A549 treated with ZK216348 at 1 μM for 4 hours (cell line): Measurements from ENCODE around the gene TRMT1L. TPM values are rescaled to one million over a fixed set of nuclear protein-coding genes. Genes with fewer than 3 reads are reported as not detected.

ENCODE experiments used
- total RNA-seq: library from RNA; stranded (reverse); fragments of 200-300 nt; extraction: Qiagen RNA extraction; gene quantifications from 5 replicates; pipeline ENCODE4 v1.2.3, GENCODE V29; 2022; ENCODE audit warnings: low read depth

The TRMT1L gene
- 9.1 to 16.3 TPM (median 13.8 TPM) in 5 replicates for total RNA-seq

DNA sequence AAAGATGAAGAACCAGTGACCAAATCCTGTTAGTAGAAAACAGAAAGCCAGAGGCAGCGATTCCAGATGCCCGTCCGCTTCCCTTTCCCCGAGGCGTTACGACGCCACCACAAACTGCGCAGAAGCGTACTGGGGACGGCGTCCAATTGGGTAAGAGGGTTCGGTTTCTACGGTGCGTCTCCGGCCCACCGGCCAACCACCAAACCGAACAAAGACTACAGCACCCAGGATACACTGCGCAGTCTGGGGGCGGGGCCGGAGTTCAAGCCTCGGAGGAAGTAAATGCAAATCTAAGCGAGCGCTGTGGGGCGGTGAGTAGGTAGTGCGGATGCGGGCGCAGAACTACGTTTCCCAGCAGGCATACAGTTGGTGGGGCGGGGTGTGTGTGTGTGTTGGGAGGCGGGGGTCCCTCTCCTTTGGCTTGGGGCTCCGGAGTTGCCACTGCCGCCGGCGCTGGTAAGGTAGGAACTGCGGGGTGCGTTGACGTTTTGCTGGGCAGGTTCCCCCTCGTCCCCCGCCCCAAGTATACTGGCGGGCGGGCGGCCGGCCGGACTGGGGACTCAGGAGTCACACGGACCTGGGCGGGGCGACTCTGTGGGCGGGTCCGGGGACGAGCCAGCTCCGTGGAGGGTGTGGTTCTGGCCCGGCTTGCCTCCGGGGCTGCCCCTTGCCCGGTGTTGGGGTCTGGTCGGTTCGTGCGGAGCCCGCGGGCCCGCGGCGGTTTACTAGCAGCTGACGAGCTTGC, at the start of gene TRMT1L, which contains the start of gene SWT1:
Gene TRMT1L, minus strand, starts transcription at position 100 of the 745 bp plus-strand sequence. CDS start 241 bp downstream, outside the sequence.
Gene SWT1, plus strand, starts transcription at position 314 of the 745 bp plus-strand sequence. CDS start 3,675 bp downstream, outside the sequence.

Other genes with a start within 250 kb of the TRMT1L start
- 0.68 to 1.6 TPM (median 1.0 TPM) in 5 replicates for gene NIBAN1, start 182.4 kb downstream of the TRMT1L start, total RNA-seq
- 17.7 to 23.1 TPM (median 19.6 TPM) in 5 replicates for gene RNF2, start 111.4 kb downstream of the TRMT1L start, total RNA-seq
- 0.66 to 1.3 TPM (median 1.2 TPM) in 5 replicates for gene SWT1, start 214 bp upstream of the TRMT1L start, total RNA-seq
- 21.9 to 29.7 TPM (median 26.4 TPM) in 5 replicates for gene IVNS1ABP, start 160.3 kb upstream of the TRMT1L start, total RNA-seq